GM12801 (cell line): ENCODE measurements around the gene EED.

ENCODE experiments used
- TF ChIP-seq, protein P1 (sequence below): IDR thresholded peaks from one replicate; pipeline ENCODE4 v1.5.1; 2011; ENCODE audit warnings: control low read depth; ENCODE audit not compliant: insufficient read length; ENCODE audit errors: extremely low read depth

Gene EED

DNA sequence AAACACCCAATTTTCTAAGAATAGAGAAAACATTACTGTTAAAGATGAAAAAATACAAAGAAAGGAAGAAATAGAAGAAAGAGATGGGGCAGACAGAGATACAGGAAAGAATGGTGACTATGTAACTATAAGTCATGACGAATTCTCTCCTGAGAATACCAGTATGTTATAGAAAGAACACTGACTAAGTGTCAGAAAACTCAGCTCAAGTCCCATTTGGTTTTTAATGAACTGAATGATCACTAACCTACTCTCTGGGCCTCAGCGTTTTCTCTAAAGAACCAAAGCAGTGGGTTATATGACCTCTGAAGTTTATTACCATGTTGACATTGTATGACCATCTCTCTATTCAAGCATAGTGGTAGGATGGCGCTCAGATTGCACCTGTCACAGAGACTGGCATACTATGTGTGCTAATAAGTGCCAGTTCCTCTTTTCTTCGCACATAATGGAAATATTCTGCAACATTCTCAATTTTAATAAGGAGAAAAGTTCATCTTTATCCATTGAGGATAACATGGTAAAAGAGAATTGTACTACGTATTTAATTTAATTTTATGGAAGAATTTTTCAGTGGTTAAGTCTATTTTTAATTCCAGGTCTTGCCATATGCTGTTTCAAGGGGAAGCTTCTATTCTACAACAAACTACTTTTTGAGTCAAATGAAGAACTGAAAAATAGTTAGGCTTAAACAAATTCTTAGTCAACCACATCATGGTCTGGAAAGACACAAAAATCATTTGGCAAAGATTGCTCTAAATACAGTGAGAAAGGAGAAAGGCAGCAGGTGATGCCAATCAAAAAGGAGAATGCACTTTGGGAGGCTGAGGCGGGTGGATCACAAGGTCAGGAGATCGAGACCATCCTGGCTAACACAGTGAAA lies 25.0 kb upstream of the EED start:
- TF ChIP-seq, protein P1, sequence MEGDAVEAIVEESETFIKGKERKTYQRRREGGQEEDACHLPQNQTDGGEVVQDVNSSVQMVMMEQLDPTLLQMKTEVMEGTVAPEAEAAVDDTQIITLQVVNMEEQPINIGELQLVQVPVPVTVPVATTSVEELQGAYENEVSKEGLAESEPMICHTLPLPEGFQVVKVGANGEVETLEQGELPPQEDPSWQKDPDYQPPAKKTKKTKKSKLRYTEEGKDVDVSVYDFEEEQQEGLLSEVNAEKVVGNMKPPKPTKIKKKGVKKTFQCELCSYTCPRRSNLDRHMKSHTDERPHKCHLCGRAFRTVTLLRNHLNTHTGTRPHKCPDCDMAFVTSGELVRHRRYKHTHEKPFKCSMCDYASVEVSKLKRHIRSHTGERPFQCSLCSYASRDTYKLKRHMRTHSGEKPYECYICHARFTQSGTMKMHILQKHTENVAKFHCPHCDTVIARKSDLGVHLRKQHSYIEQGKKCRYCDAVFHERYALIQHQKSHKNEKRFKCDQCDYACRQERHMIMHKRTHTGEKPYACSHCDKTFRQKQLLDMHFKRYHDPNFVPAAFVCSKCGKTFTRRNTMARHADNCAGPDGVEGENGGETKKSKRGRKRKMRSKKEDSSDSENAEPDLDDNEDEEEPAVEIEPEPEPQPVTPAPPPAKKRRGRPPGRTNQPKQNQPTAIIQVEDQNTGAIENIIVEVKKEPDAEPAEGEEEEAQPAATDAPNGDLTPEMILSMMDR, result no peak

DNA sequence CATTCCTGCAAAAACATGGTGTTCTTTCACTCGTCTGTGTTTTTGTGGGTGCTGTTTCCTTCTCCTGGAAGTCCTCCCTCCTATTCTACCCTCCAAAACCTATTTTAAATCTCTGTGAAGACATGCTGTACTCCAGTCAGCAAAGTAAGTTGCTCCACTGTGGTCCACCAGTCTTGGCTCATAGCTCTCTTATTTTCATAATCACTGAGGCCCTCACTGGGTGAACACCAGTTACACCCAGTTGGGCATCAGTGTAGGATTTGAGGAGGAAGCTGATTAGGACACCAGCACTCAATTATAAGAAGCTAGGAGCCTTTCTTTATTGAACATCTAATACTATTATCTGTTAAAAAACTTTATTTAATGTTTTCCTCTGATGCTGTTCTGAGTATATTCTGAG lies 23.9 kb upstream of the EED start:
- TF ChIP-seq, protein P1, result no peak

DNA sequence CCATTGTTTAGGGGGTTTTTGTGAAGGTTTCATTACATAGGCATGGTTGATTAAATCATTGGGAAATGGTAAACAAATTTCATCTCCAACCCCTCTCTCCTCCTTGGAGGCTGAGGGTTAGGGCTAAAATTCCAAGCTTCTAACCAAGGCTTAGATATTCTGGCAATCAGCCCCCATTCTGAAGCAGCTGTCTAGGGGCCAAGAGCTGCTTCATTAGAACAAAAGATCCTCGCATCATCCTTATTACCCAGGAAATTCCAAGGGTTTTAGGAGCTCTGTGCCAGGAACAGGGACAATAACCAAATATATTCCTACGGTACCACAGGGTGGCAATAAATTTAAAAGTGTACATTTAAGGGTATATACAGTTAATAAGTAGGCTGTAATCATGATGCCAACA lies 22.5 kb upstream of the EED start:
- TF ChIP-seq, protein P1, result no peak

DNA sequence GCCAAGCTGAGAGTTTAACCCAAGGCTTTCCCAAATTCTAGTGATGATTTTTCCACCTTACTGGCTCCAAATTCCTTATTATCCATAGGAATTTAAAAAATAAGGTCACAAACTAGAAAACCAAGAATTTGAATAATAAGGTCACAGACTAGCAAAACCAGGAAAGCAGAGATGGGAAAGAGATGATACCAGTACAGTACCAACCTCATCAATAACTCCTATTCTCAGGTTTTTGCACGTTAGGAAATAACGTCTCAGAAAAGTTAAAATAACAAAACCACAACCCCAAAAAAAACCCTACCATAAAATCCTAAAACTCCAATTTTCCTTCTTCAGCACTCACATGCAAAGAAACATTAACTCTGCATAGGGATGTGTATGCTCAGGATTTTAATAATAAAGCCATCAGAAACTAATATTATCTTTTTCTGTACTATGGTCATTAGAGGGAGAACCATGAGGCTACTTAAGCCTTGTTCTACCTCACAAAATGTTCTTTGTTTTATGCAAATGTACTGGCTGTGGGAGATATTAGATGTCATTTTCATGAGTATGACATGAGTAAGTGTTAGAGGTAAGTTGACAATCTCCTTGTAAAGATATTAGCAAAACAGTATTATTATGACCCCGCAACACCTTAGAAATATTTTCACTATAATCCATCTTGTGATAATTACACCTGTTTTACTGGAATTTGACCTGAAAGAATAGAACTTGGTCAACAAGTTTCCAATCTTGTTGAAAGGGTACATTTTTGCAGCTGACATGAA lies 16.1 kb upstream of the EED start:
- TF ChIP-seq, protein P1, result no peak

DNA sequence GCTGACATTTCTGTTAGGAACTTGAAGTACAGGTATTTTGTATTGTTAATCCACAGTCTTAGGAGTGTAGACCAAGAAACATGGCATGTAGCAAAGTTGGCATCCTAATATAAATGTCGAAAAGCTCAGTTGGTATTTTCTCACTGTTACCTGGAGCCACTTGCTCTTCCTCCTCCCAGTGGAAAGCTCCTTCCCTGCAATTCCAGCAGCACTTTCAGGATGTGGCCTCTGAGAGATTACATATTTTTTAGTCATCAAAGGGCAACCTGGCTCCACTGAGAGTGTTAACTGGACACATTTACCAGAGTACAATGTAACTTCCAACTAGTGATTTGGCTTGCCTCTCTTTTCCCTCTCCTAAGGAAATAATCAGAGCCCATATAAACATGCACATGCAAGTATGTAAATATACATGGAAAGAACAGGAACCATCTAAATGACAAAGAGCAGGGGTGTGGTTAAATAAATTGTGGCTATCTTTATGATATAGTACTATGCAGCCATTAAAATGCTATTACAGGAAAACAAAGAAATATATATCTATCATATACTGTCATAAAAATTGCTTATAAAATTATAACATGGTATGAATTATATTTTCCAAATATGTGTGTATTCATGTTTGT lies 14.3 kb upstream of the EED start:
- TF ChIP-seq, protein P1, result no peak

DNA sequence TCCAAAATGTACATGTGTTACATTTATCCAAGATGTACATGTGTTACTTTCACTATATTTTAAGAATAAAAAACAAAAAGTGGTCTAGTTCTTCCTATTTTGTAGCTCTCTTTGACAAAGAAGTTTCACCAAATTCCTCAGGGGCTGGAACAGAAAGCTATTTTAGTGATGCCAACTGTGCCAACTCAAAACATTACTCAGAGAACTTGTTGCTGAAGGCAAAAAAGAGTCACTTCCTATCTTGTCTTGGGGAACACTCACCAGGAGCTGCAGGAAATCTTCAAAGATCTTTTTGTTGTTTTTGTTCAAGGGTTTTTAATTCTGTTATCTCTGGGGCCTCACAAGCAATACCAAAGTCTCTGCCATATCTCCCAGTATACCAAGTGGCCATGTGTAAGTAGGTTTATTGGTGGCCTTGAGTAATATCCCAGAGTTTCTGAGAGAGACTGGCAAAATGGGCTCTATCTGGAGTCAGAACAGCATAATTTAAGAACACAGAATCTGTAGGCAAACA lies 13.6 kb upstream of the EED start:
- TF ChIP-seq, protein P1, result no peak

DNA sequence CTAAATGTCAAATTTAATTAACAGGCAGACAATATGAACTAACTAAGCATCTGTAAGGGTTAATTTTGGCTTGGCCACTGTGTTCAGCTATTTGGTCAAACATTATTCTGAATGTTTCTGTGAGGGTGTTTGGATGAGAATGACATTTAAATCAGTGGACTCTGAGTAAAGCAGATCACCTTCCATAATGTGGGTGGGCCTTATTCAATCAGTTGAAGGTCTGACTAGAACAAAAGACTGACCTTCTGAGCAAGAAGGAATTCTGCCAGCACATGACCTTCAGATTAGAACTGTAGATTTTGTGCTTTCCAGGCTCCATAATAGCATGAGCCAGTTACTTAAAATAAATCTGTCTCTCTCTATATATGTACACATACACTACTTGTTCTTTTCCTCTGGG lies 12.0 kb upstream of the EED start:
- TF ChIP-seq, protein P1, result no peak
